GM23338 (cell line): ENCODE measurements around the gene XRRA1. TPM values are rescaled to one million over a fixed set of nuclear protein-coding genes. Genes with fewer than 3 reads are reported as not detected.

Source experiments
- ATAC-seq: fragments of 200-7000 bp; cut with Tn5 transposase; 3 replicates; pipeline ENCODE4 v1.9.1; 2020
- DNase-seq: peaks from one replicate; pipeline ENCODE4 v3.0.0-alpha.2; 2015; ENCODE audit warnings: low spot score
- H2AFZ ChIP-seq: fragments of 200-600 bp; sonication (generic); 2 replicates; pipeline ENCODE4 v1.8.0; 2016; ENCODE audit warnings: antibody characterized with exemption, mild to moderate bottlenecking, moderate library complexity
- H3F3A ChIP-seq: fragments of 200-600 bp; sonication (generic); replicated peaks from 2 replicates; pipeline ENCODE4 v1.8.0; 2017; ENCODE audit warnings: antibody characterized with exemption, mixed run types, low read depth
- H3K27ac ChIP-seq: fragments of 200-600 bp; sonication (generic); 2 replicates; pipeline ENCODE4 v1.6.1; 2016; ENCODE audit warnings: low read depth
- H3K27me3 ChIP-seq: fragments of 200-600 bp; sonication (generic); 2 replicates; pipeline ENCODE4 v1.8.0; 2016; ENCODE audit warnings: mild to moderate bottlenecking, mixed run types, moderate library complexity; ENCODE audit not compliant: insufficient read depth
- H3K36me3 ChIP-seq: fragments of 200-600 bp; sonication (generic); 2 replicates; pipeline ENCODE4 v1.8.0; 2016; ENCODE audit warnings: mild to moderate bottlenecking; ENCODE audit not compliant: insufficient read depth
- H3K4me1 ChIP-seq: fragments of 200-600 bp; sonication (generic); 2 replicates; pipeline ENCODE4 v1.8.0; 2016; ENCODE audit warnings: mild to moderate bottlenecking, moderate library complexity; ENCODE audit not compliant: insufficient read depth
- H3K4me2 ChIP-seq: fragments of 200-600 bp; sonication (generic); 2 replicates; pipeline ENCODE4 v1.7.1; 2017; ENCODE audit warnings: mixed run types
- H3K4me3 ChIP-seq: fragments of 200-600 bp; sonication (generic); 2 replicates; pipeline ENCODE4 v1.6.1; 2016; ENCODE audit warnings: mixed run types
- H3K79me2 ChIP-seq: fragments of 200-600 bp; sonication (generic); replicated peaks from 2 replicates; pipeline ENCODE4 v1.8.0; 2017; ENCODE audit warnings: mild to moderate bottlenecking; ENCODE audit not compliant: insufficient read depth
- H3K9me2 ChIP-seq: fragments of 200-600 bp; sonication (generic); 2 replicates; pipeline ENCODE4 v1.8.0; 2017; ENCODE audit not compliant: insufficient read depth
- H4K20me1 ChIP-seq: fragments of 200-600 bp; sonication (generic); replicated peaks from 2 replicates; pipeline ENCODE4 v1.8.0; 2017; ENCODE audit warnings: mild to moderate bottlenecking; ENCODE audit not compliant: insufficient read depth
- H3K27ac Mint-ChIP-seq: 2 replicates; pipeline ENCODE4 v1.8.0; 2020; ENCODE audit warnings: inconsistent platforms, mild to moderate bottlenecking, moderate library complexity, mixed read lengths
- H3K27me3 Mint-ChIP-seq: 3 replicates; pipeline ENCODE4 v1.8.0; 2022; ENCODE audit warnings: low read depth, mild to moderate bottlenecking, moderate library complexity, mixed read lengths, inconsistent platforms; ENCODE audit not compliant: insufficient read depth, poor library complexity
- H3K36me3 Mint-ChIP-seq: 3 replicates; pipeline ENCODE4 v1.8.0; 2021; ENCODE audit warnings: low read depth, mild to moderate bottlenecking, inconsistent platforms, moderate library complexity, mixed read lengths
- H3K4me1 Mint-ChIP-seq: 3 replicates; pipeline ENCODE4 v1.8.0; 2020; ENCODE audit warnings: mild to moderate bottlenecking, inconsistent platforms, mixed read lengths
- H3K4me3 Mint-ChIP-seq: 3 replicates; pipeline ENCODE4 v1.8.0; 2021; ENCODE audit warnings: moderate library complexity, mild to moderate bottlenecking, inconsistent platforms, mixed read lengths
- H3K9me3 Mint-ChIP-seq: 3 replicates; pipeline ENCODE4 v1.8.0; 2020; ENCODE audit warnings: moderate library complexity, mild to moderate bottlenecking, inconsistent platforms, mixed read lengths
- CREB1 ChIP-seq: fragments of 250-450 bp; sonication (Bioruptor Pico); IDR thresholded peaks from 2 replicates; pipeline ENCODE4 v1.5.0; 2020; ENCODE audit warnings: low read depth, mild to moderate bottlenecking, moderate library complexity
- ETS1 ChIP-seq: IDR thresholded peaks from 2 replicates; pipeline ENCODE4 v1.6.1; 2016; ENCODE audit warnings: antibody characterized with exemption
- EZH2 ChIP-seq: fragments of 200-600 bp; sonication (generic); IDR thresholded peaks from one replicate; pipeline ENCODE4 v1.8.0; 2017; ENCODE audit warnings: antibody characterized with exemption, mild to moderate bottlenecking, low read depth; ENCODE audit not compliant: unreplicated experiment
- EZH2phosphoT487 ChIP-seq: fragments of 200-600 bp; sonication (generic); IDR thresholded peaks from one replicate; pipeline ENCODE4 v1.8.1; 2018; ENCODE audit warnings: antibody characterized with exemption; ENCODE audit not compliant: unreplicated experiment
- JUNB ChIP-seq: IDR thresholded peaks from one replicate; pipeline ENCODE4 v1.6.1; 2016; ENCODE audit warnings: antibody characterized with exemption; ENCODE audit not compliant: unreplicated experiment
- NANOG ChIP-seq: IDR thresholded peaks from 2 replicates; pipeline ENCODE4 v1.6.1; 2016; ENCODE audit warnings: antibody characterized with exemption, borderline replicate concordance
- POLR2AphosphoS5 ChIP-seq: IDR thresholded peaks from 2 replicates; pipeline ENCODE4 v1.6.1; 2016; ENCODE audit warnings: antibody characterized with exemption, low read depth
- REST ChIP-seq: IDR thresholded peaks from one replicate; pipeline ENCODE4 v1.6.1; 2018; ENCODE audit warnings: antibody characterized with exemption; ENCODE audit not compliant: unreplicated experiment
- STAT1 ChIP-seq: IDR thresholded peaks from one replicate; pipeline ENCODE4 v1.6.1; 2016; ENCODE audit warnings: antibody characterized with exemption; ENCODE audit not compliant: unreplicated experiment
- ZNF114 ChIP-seq: fragments of 250-450 bp; sonication (Bioruptor Pico); IDR thresholded peaks from 2 replicates; pipeline ENCODE4 v1.5.0; 2020; ENCODE audit warnings: mild to moderate bottlenecking, moderate library complexity
- ZNF331 ChIP-seq: fragments of 250-450 bp; sonication (Bioruptor Pico); IDR thresholded peaks from 2 replicates; pipeline ENCODE4 v1.5.0; 2020; ENCODE audit warnings: low read depth, mild to moderate bottlenecking, moderate library complexity
- ZNF462 ChIP-seq: fragments of 250-450 bp; sonication (Bioruptor Pico); IDR thresholded peaks from 2 replicates; pipeline ENCODE4 v1.5.0; 2020; ENCODE audit warnings: mild to moderate bottlenecking, moderate library complexity
- polyA plus RNA-seq: library from polyadenylated mRNA; unstranded; fragments of >200 nt; fragmentation: Nextera tagmentation; extraction: Ambion mirVana; gene quantifications from 2 replicates; pipeline ENCODE4 v1.2.1, GENCODE V29; 2016
- total RNA-seq: library from RNA; depleted of rRNA; stranded (reverse); fragments of >200 nt; shearing (Covaris generic); gene quantifications from 2 replicates; pipeline ENCODE4 v1.2.3, GENCODE V29; 2014
- TF ChIP-seq, protein P1 (sequence below), 2 experiments: fragments of 200-600 bp in 1 of 2; sonication (generic) in 1 of 2; conservative IDR thresholded peaks; 2 replicates each; pipeline versions ENCODE4 v1.5.1 to v1.6.1; 2016 to 2017; ENCODE audit warnings: antibody characterized with exemption in 2 of 2, low read depth in 2 of 2, mild to moderate bottlenecking in 2 of 2, moderate library complexity in 1 of 2

The XRRA1 gene
- total and polyA plus RNA-seq, 2 experiments from 2014 or later: 4.9 to 5.4 TPM

- Histone ChIP-seq H4K20me1 (no peaks in the 10 kb centered on the region), H3F3A (no peaks in the 10 kb centered on the region), H3K27ac (no peak overlapping the region), H3K9me2 (no peaks in the 10 kb centered on the region), H3K36me3 (peaks cover 9% of the 10 kb centered on the region; the same call in 1 of the 2 replicates), H3K27me3 (no peaks in the 10 kb centered on the region), H3K4me1 (no peaks in the 10 kb centered on the region), H2AFZ (no peak overlapping the region), H3K79me2 (no peaks in the 10 kb centered on the region), H3K4me2 (no peak overlapping the region), H3K4me3 (no peak overlapping the region)
- H3K36me3 Mint-ChIP-seq: peaks cover 35% of the 10 kb centered on the region
- no peaks in the 10 kb centered on the region for H3K4me1 Mint-ChIP-seq
- no peak overlapping the region for H3K4me3 Mint-ChIP-seq
- no peaks in the 10 kb centered on the region for H3K27me3 Mint-ChIP-seq
- no peak for DNase-seq
- TF ChIP-seq STAT1: no peak
- TF ChIP-seq ETS1: no peak
- TF ChIP-seq ZNF462 (CRISPR knock-in tag): no peak
- TF ChIP-seq, protein P1, sequence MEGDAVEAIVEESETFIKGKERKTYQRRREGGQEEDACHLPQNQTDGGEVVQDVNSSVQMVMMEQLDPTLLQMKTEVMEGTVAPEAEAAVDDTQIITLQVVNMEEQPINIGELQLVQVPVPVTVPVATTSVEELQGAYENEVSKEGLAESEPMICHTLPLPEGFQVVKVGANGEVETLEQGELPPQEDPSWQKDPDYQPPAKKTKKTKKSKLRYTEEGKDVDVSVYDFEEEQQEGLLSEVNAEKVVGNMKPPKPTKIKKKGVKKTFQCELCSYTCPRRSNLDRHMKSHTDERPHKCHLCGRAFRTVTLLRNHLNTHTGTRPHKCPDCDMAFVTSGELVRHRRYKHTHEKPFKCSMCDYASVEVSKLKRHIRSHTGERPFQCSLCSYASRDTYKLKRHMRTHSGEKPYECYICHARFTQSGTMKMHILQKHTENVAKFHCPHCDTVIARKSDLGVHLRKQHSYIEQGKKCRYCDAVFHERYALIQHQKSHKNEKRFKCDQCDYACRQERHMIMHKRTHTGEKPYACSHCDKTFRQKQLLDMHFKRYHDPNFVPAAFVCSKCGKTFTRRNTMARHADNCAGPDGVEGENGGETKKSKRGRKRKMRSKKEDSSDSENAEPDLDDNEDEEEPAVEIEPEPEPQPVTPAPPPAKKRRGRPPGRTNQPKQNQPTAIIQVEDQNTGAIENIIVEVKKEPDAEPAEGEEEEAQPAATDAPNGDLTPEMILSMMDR (conservative IDR thresholded peaks at IDR 0.05; ENCODE audit: low read depth in 2 of 2): no peak
- TF ChIP-seq NANOG: no peak
- TF ChIP-seq POLR2AphosphoS5: no peak
- TF ChIP-seq ZNF114: no peak
- TF ChIP-seq REST: no peak
- TF ChIP-seq JUNB: no peak
- TF ChIP-seq CREB1 (CRISPR knock-in tag): no peak
- no peak for TF ChIP-seq EZH2
- no peak for TF ChIP-seq EZH2phosphoT487
- TF ChIP-seq ZNF331 (CRISPR knock-in tag): no peak
- H3K27ac Mint-ChIP-seq: no peak overlapping the region
- ATAC-seq: no peak
- H3K9me3 Mint-ChIP-seq: peaks cover 46% of the 10 kb centered on the region
These were observed 46.5 kb downstream of the XRRA1 start for GRCh38 chr11:74902342-74902741.
